ENCODE results near the gene VPS37B. TPM values are rescaled to one million over a fixed set of nuclear protein-coding genes. Genes with fewer than 3 reads are reported as not detected.
"Not testable (repeated sequence)": the region's sequence is repeated elsewhere in the genome, so short reads cannot be mapped to it uniquely, and the experiment has no call there.

VPS37B gene
- total and polyA plus RNA-seq, 2 donors (not counting 1 experiment from before 2014, with no cell fraction given): 66.7 to 88.1 TPM

DNA sequence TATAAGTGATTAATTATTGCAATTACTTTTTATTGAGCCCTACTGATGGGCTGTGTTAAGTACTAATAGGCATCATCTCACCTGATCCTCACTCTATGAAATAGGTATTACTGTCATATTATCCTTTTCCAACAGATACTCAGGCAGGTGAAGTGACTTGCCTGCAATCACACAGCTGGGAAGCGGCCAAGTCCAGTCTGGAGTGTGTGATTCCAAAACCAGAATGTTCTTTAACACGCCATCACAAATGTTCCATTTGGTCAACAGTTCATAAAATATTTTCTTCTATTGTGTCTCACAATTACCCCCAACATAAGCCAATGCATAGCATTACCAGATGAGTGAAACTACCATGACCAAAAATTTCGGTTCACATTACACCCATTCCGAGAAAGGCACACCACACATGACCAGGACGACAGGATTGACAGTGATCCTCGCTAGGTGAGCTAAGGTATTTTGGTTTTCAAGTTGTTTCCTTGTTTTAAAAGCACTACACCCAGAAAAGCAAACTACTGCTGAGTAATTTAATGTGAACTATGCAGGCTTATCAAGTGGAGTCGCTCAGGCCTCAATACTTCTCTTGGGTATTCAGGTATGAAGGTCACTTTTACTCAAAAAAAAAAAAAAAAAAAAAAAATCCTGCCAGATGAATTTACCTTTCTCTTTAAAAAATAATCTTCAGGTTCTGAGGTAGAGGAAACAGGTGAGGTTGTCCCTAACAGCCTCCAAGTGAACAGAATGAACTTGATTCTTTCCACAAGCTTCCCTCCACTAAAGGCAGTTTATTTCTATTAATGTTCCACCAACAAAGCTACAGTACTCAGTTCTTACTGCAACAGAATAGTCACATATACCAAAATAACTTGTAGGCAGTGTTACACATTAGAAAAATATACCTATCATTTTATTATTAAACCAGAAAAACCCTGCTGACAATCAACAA, 2.4 kb downstream of the VPS37B start:
- POLR2A ChIA-PET: interaction anchor here (0.8 to 1.0 kb wide), 2 partner anchors 11 to 22 kb away, joined by 3 to 6 read pairs; no protein-coding TSS in a partner anchor
- Histone ChIP-seq H3K4me1 (ENCODE audit: control insufficient read depth in 2 of 2, insufficient read depth in 2 of 2, low read length in 2 of 2) (peaks cover 89 to 91% of the 10 kb centered on the region in 2 donors), H3K27ac (ENCODE audit: low read length in 2 of 2) (peak overlapping the region in 1 of 2 donors; percentile 99), H3K9ac (ENCODE audit: low read length) (peak overlapping the region; percentile 99), H3K79me2 (ENCODE audit: control insufficient read depth, insufficient read depth, low read length) (peaks cover 87% of the 10 kb centered on the region), H3K4me2 (replicated peaks; ENCODE audit: low read depth, low read length, poor library complexity, severe bottlenecking) (peak overlapping the region; percentile 97), H2AFZ (ENCODE audit: insufficient read depth, low read depth, low read length, poor library complexity, severe bottlenecking) (no peak overlapping the region), H3K27me3 (replicated peaks in 1 of 4; ENCODE audit: control extremely low read depth in 1 of 4, control insufficient read depth in 3 of 4, insufficient read depth in 4 of 4, low read length in 3 of 4) (no peaks in the 10 kb centered on the region), H4K20me1 (ENCODE audit: control insufficient read depth, insufficient read depth, low read length, poor library complexity, severe bottlenecking) (peaks cover 19% of the 10 kb centered on the region), H3K9me3 (ENCODE audit: control extremely low read depth in 1 of 3, control insufficient read depth in 2 of 3, insufficient read depth in 1 of 3, low read length in 2 of 3) (peaks cover 0 to 4% (median 0%) of the 10 kb centered on the region in 3 donors), H3K4me3 (ENCODE audit: control extremely low read depth in 1 of 5, extremely low read depth in 1 of 5, insufficient read depth in 1 of 5, low read depth in 2 of 5, low read length in 4 of 5) (peak overlapping the region in 2 of 5 experiments; percentile 97 to 98), H3K36me3 (replicated peaks in 1 of 2; ENCODE audit: control extremely low read depth in 1 of 2, control insufficient read depth in 1 of 2, extremely low read depth in 1 of 2, insufficient read depth in 2 of 2, low read length in 1 of 2) (no peaks in the 10 kb centered on the region)
- intact Hi-C loops (cut with micrococcal nuclease): loop anchor here (2.0 kb wide), 1 partner anchor 13 kb away; no protein-coding TSS in a partner anchor
- Mint-ChIP-seq H3K4me1 (peaks cover 89% of the 10 kb centered on the region), H3K4me3 (peak overlapping the region; percentile 96), H3K27ac (peak overlapping the region; percentile 76), H3K27me3 (no peaks in the 10 kb centered on the region), H3K9me3 (ENCODE audit: insufficient read depth) (no peaks in the 10 kb centered on the region)
- no peak for TF ChIP-seq EZH2 (IDR thresholded peaks at IDR 0.05; ENCODE audit: borderline replicate concordance, insufficient read depth, low read depth, low read length, poor library complexity, severe bottlenecking)
- no peak for TF ChIP-seq CTCF (IDR thresholded peaks at IDR 0.05)
- DNase-seq (no peak), ATAC-seq (ENCODE audit: low read depth) (no peak)
- WGBS (ENCODE audit: insufficient coverage): no CpG with 5 or more reads among the region's 7 CpGs
- CTCF ChIA-PET: interaction anchor here (0.6 to 9.8 kb wide), 8 partner anchors 9 to 824 kb away, joined by 3 to 101 read pairs (median 6); no protein-coding TSS in a partner anchor

GRCh38 chr12:122892724-122893123, 3.2 kb downstream of the VPS37B start:
- H3K27me3 Mint-ChIP-seq; DNase-seq; H3K27ac Mint-ChIP-seq; ATAC-seq (ENCODE audit: low read depth); POLR2A ChIA-PET; H3K9ac ChIP-seq (ENCODE audit: low read length); H3K4me3 ChIP-seq (ENCODE audit: control extremely low read depth in 1 of 5, extremely low read depth in 1 of 5, insufficient read depth in 1 of 5, low read depth in 2 of 5, low read length in 4 of 5); H3K9me3 ChIP-seq (ENCODE audit: control extremely low read depth in 1 of 3, control insufficient read depth in 2 of 3, insufficient read depth in 1 of 3, low read length in 2 of 3); H3K27me3 ChIP-seq (replicated peaks in 1 of 4; ENCODE audit: control extremely low read depth in 1 of 4, control insufficient read depth in 3 of 4, insufficient read depth in 4 of 4, low read length in 3 of 4); H3K36me3 ChIP-seq (replicated peaks in 1 of 2; ENCODE audit: control extremely low read depth in 1 of 2, control insufficient read depth in 1 of 2, extremely low read depth in 1 of 2, insufficient read depth in 2 of 2, low read length in 1 of 2); intact Hi-C loops (cut with micrococcal nuclease); H2AFZ ChIP-seq (ENCODE audit: insufficient read depth, low read depth, low read length, poor library complexity, severe bottlenecking); H3K9me3 Mint-ChIP-seq (ENCODE audit: insufficient read depth): not testable (repeated sequence)
- CTCF ChIA-PET: interaction anchor here (0.6 to 9.8 kb wide), 3 partner anchors 8 to 60 kb away, joined by 3 to 101 read pairs (median 3); no protein-coding TSS in a partner anchor
- Histone ChIP-seq H3K79me2 (ENCODE audit: control insufficient read depth, insufficient read depth, low read length) (peaks cover 95% of the 10 kb centered on the region), H3K4me2 (replicated peaks; ENCODE audit: low read depth, low read length, poor library complexity, severe bottlenecking) (peak overlapping the region; percentile 67), H4K20me1 (ENCODE audit: control insufficient read depth, insufficient read depth, low read length, poor library complexity, severe bottlenecking) (peaks cover 19% of the 10 kb centered on the region), H3K4me1 (ENCODE audit: control insufficient read depth in 2 of 2, insufficient read depth in 2 of 2, low read length in 2 of 2) (peaks cover 89 to 91% of the 10 kb centered on the region in 2 donors), H3K27ac (ENCODE audit: low read length in 2 of 2) (peak overlapping the region in 1 of 2 donors; percentile 58)
- no CpG with 5 or more reads among the region's 9 CpGs for WGBS (ENCODE audit: insufficient coverage)
- Mint-ChIP-seq H3K4me3 (peak overlapping the region; percentile 76), H3K4me1 (peaks cover 90% of the 10 kb centered on the region)

All from B cell (primary cell).